GM10847 (cell line): ENCODE measurements around the gene FOLR3.

Source experiments
- POLR2A ChIP-seq: IDR thresholded peaks from 2 replicates; pipeline ENCODE4 v1.6.1; 2011; ENCODE audit not compliant: insufficient read length; ENCODE audit errors: extremely low read depth

The FOLR3 gene

GRCh38 chr11:72112978-72113808, 22.3 kb upstream of the FOLR3 start:
- TF ChIP-seq POLR2A: no peak

- no peak for TF ChIP-seq POLR2A
Measured at GRCh38 chr11:72114570-72114969, 21.0 kb upstream of the FOLR3 start.

GRCh38 chr11:72116019-72116755, 19.3 kb upstream of the FOLR3 start:
- TF ChIP-seq POLR2A: no peak

GRCh38 chr11:72119198-72119597, 16.3 kb upstream of the FOLR3 start:
- TF ChIP-seq POLR2A: no peak

GRCh38 chr11:72120930-72121329, 14.6 kb upstream of the FOLR3 start:
- no peak for TF ChIP-seq POLR2A

GRCh38 chr11:72122607-72123006, 12.9 kb upstream of the FOLR3 start:
- TF ChIP-seq POLR2A: no peak

GRCh38 chr11:72123117-72123653, 12.3 kb upstream of the FOLR3 start:
- TF ChIP-seq POLR2A: no peak

GRCh38 chr11:72124046-72124445, 11.5 kb upstream of the FOLR3 start:
- no peak for TF ChIP-seq POLR2A

- TF ChIP-seq POLR2A: no peak
Measured at GRCh38 chr11:72125956-72126355, 9.6 kb upstream of the FOLR3 start.

GRCh38 chr11:72127923-72128322, 7.6 kb upstream of the FOLR3 start:
- TF ChIP-seq POLR2A: no peak

- no peak for TF ChIP-seq POLR2A
Measured at GRCh38 chr11:72129381-72129780, 6.1 kb upstream of the FOLR3 start.

- no peak for TF ChIP-seq POLR2A
Measured at GRCh38 chr11:72132646-72133045, 2.9 kb upstream of the FOLR3 start.

- no peak for TF ChIP-seq POLR2A
Measured at GRCh38 chr11:72135891-72136683, 562 bp downstream of the FOLR3 start.

GRCh38 chr11:72136684-72137262, 1.2 kb downstream of the FOLR3 start:
- TF ChIP-seq POLR2A: no peak

GRCh38 chr11:72138821-72139390, 3.4 kb downstream of the FOLR3 start:
- no peak for TF ChIP-seq POLR2A
